Naive thymus-derived CD4-positive, alpha-beta T cell (primary cell): ENCODE measurements around the gene CRTC1. TPM values are rescaled to one million over a fixed set of nuclear protein-coding genes. Genes with fewer than 3 reads are reported as not detected.
A peak's percentile ranks its signal among the peaks of the same experiment; 100 is the strongest.

Source experiments
- ATAC-seq: fragments of 150-1000 bp; cut with Tn5 transposase; 2 replicates; pipeline ENCODE4 v1.10.0; 2021; ENCODE audit warnings: mild to moderate bottlenecking, moderate library complexity
- CTCF ChIA-PET: fragments of 350-600 bp; sonication (Branson Sonifier 250); formaldehyde crosslinking; loops from one replicate; lab custom pipeline; 2021; ENCODE audit warnings: antibody characterized with exemption; lab: Charles Lee
- POLR2A ChIA-PET: fragments of 350-600 bp; sonication (Branson Sonifier 250); formaldehyde crosslinking; loops from one replicate; lab custom pipeline; 2021; ENCODE audit warnings: antibody characterized with exemption, inconsistent platforms; lab: Charles Lee
- DNase-seq, 9 donors: peaks; one replicate each; pipeline versions ENCODE4 v3.0.0 to v3.0.0-alpha.2; 2020 to 2022; ENCODE audit warnings: mixed read lengths in 1 of 9
- H3K27ac ChIP-seq: one replicate; pipeline ENCODE4 v1.7.0; 2013; ENCODE audit warnings: mild to moderate bottlenecking, low read depth, low read length, moderate library complexity
- H3K27me3 ChIP-seq, 2 donors: one replicate each; pipeline ENCODE4 v1.7.0; 2013; ENCODE audit warnings: low read length in 2 of 2, mild to moderate bottlenecking in 2 of 2, moderate library complexity in 2 of 2; ENCODE audit not compliant: control insufficient read depth in 2 of 2, insufficient read depth in 2 of 2
- H3K36me3 ChIP-seq, 3 experiments: 1 replicate in 2 of 3; 2 replicates in 1 of 3; pipeline ENCODE4 v1.7.0; 2013; ENCODE audit warnings: low read length in 3 of 3, mild to moderate bottlenecking in 3 of 3, moderate library complexity in 1 of 3; ENCODE audit not compliant: insufficient read depth in 3 of 3, control insufficient read depth in 2 of 3
- H3K4me1 ChIP-seq, 2 donors: one replicate each; pipeline ENCODE4 v1.7.0; 2013; ENCODE audit warnings: low read length in 2 of 2, mild to moderate bottlenecking in 2 of 2, moderate library complexity in 1 of 2; ENCODE audit not compliant: control insufficient read depth in 2 of 2, insufficient read depth in 2 of 2
- H3K4me3 ChIP-seq: 2 replicates; pipeline ENCODE4 v1.7.0; 2013; ENCODE audit warnings: mild to moderate bottlenecking, low read length
- H3K9me3 ChIP-seq, 3 experiments: 1 replicate in 2 of 3; 2 replicates in 1 of 3; pipeline ENCODE4 v1.7.0; 2013; ENCODE audit warnings: low read length in 3 of 3; ENCODE audit not compliant: control insufficient read depth in 2 of 3
- H3K27ac Mint-ChIP-seq, 9 donors: one replicate each; pipeline ENCODE4 v1.8.0; 2020 to 2022; ENCODE audit warnings: mixed read lengths in 9 of 9, mild to moderate bottlenecking in 8 of 9, moderate library complexity in 5 of 9, inconsistent platforms in 2 of 9
- H3K27me3 Mint-ChIP-seq, 5 donors: one replicate each; pipeline ENCODE4 v1.8.0; 2021 to 2022; ENCODE audit warnings: mixed read lengths in 5 of 5, mild to moderate bottlenecking in 1 of 5
- H3K36me3 Mint-ChIP-seq, 5 donors: one replicate each; pipeline ENCODE4 v1.8.0; 2020 to 2022; ENCODE audit warnings: mixed read lengths in 5 of 5, mild to moderate bottlenecking in 3 of 5, inconsistent platforms in 1 of 5
- H3K4me1 Mint-ChIP-seq, 7 donors: one replicate each; pipeline ENCODE4 v1.8.0; 2020 to 2022; ENCODE audit warnings: mixed read lengths in 7 of 7, mild to moderate bottlenecking in 3 of 7, inconsistent platforms in 1 of 7
- H3K4me3 Mint-ChIP-seq, 10 donors: one replicate each; pipeline ENCODE4 v1.8.0; 2020 to 2022; ENCODE audit warnings: mild to moderate bottlenecking in 10 of 10, mixed read lengths in 10 of 10, moderate library complexity in 6 of 10, inconsistent platforms in 2 of 10
- H3K9me3 Mint-ChIP-seq, 11 donors: one replicate each; pipeline ENCODE4 v1.8.0; 2020 to 2022; ENCODE audit warnings: mixed read lengths in 11 of 11, mild to moderate bottlenecking in 4 of 11, inconsistent platforms in 1 of 11, moderate library complexity in 1 of 11
- intact Hi-C, 2 donors: fragments of 100-400 bp; cut with micrococcal nuclease; formaldehyde crosslinking; loops; one replicate each; pipeline ENCODE4 v1.15.1; 2023
- polyA plus RNA-seq, 2 donors: library from polyadenylated mRNA; unstranded; fragments of 300-500 nt; fragmentation: Illumina TruSeq; gene quantifications; one replicate each; pipeline ENCODE4 v1.2.3, GENCODE V29; 2021
- total RNA-seq, 6 experiments: library from RNA in 5 of 6; stranded (reverse) in 5 of 6; gene quantifications; 1 replicate in 5 of 6; 2 replicates in 1 of 6; pipeline ENCODE4 v1.2.3 and lab custom pipeline; 2021 to 2026

The CRTC1 gene
- total and polyA plus RNA-seq, 7 experiments from 2014 or later, result 0.97 to 23.4 (median 20.5) TPM

GRCh38 chr19:18700501-18701249, 17.2 kb downstream of the CRTC1 start:
- H3K4me1 ChIP-seq, result peaks cover 24 to 38% of the 10 kb centered on the region in 2 donors
- H3K36me3 ChIP-seq, result no peaks in the 10 kb centered on the region
- ATAC-seq, result peak; percentile 97
- POLR2A ChIA-PET, result interaction anchor here (0.6 to 2.4 kb wide), 7 partner anchors 10 to 277 kb away, joined by 3 to 17 read pairs (median 4); partner anchors contain the start of genes COPE, DDX49 and REX1BD
- no peaks in the 10 kb centered on the region for H3K9me3 ChIP-seq
- H3K9me3 Mint-ChIP-seq, result no peaks in the 10 kb centered on the region
- DNase-seq, result peak; percentile 50 to 76 (median 68)
- H3K4me3 Mint-ChIP-seq, result peak overlapping the region; percentile 84 to 95 (median 91)
- no peaks in the 10 kb centered on the region for H3K36me3 Mint-ChIP-seq
- peak overlapping the region; percentile 76 for H3K27ac ChIP-seq
- H3K27me3 ChIP-seq, result no peaks in the 10 kb centered on the region
- CTCF ChIA-PET, result interaction anchor here (0.8 kb wide), 1 partner anchor 146 kb away, joined by 3 read pairs; no protein-coding TSS in a partner anchor
- H3K27ac Mint-ChIP-seq, result peak overlapping the region; percentile 39 to 98 (median 94)
- H3K27me3 Mint-ChIP-seq, result peaks cover 0 to 4% (median 0%) of the 10 kb centered on the region in 5 donors
- intact Hi-C loops, result loop anchor here (1.0 to 5.0 kb wide), 8 partner anchors 16 to 219 kb away; partner anchors contain the start of genes COPE (in 1 of the 2), CRTC1 (in 1 of the 2), DDX49 (in 1 of the 2) and ELL (in 1 of the 2)
- peak overlapping the region; percentile 71 for H3K4me3 ChIP-seq
- peaks cover 15 to 52% (median 36%) of the 10 kb centered on the region in 7 donors for H3K4me1 Mint-ChIP-seq

- Mint-ChIP-seq H3K4me1 (peaks cover 16 to 47% (median 36%) of the 10 kb centered on the region in 7 donors), H3K9me3 (no peaks in the 10 kb centered on the region), H3K27me3 (peaks cover 0 to 4% (median 0%) of the 10 kb centered on the region in 5 donors), H3K4me3 (peak overlapping the region; percentile 84 to 95 (median 91)), H3K27ac (peak overlapping the region in 8 of 9 donors; percentile 90 to 98 (median 95)), H3K36me3 (no peaks in the 10 kb centered on the region)
- no peaks in the 10 kb centered on the region for H3K9me3 ChIP-seq
- peak overlapping the region; percentile 76 for H3K27ac ChIP-seq
- no peak for DNase-seq
- no peaks in the 10 kb centered on the region for H3K36me3 ChIP-seq
- H3K4me3 ChIP-seq, result peak overlapping the region; percentile 71
- ChIA-PET POLR2A (interaction anchor here (1.4 to 2.4 kb wide), 2 partner anchors 16 to 113 kb away, joined by 4 to 17 read pairs; partner anchors contain the start of gene REX1BD), CTCF (no interaction called here)
- peak; percentile 40 for ATAC-seq
- intact Hi-C loops, result loop anchor here (1.0 to 5.0 kb wide), 6 partner anchors 16 to 218 kb away; partner anchors contain the start of genes COPE (in 1 of the 2), CRTC1 (in 1 of the 2), DDX49 (in 1 of the 2) and UPF1 (in 1 of the 2)
- H3K4me1 ChIP-seq, result peaks cover 24 to 38% of the 10 kb centered on the region in 2 donors
- no peaks in the 10 kb centered on the region for H3K27me3 ChIP-seq
Measured at GRCh38 chr19:18701250-18701608, 17.7 kb downstream of the CRTC1 start.

- intact Hi-C loops, result loop anchor here in 1 of 2 donors (5.0 kb wide), 1 partner anchor 128 kb away; the partner anchor contains the start of gene UPF1
- CTCF ChIA-PET, result interaction anchor here (0.6 kb wide), 1 partner anchor 651 kb away, joined by 3 read pairs; no protein-coding TSS in a partner anchor
- POLR2A ChIA-PET, result interaction anchor here (0.5 kb wide), 1 partner anchor 66 kb away, joined by 4 read pairs; no protein-coding TSS in a partner anchor
- H3K27ac ChIP-seq, result no peak overlapping the region
- H3K9me3 Mint-ChIP-seq, result no peaks in the 10 kb centered on the region
- no peaks in the 10 kb centered on the region for H3K36me3 ChIP-seq
- no peaks in the 10 kb centered on the region for H3K36me3 Mint-ChIP-seq
- no peak overlapping the region for H3K4me3 ChIP-seq
- H3K27ac Mint-ChIP-seq, result no peak overlapping the region
- H3K4me1 Mint-ChIP-seq, result peaks cover 23 to 53% (median 42%) of the 10 kb centered on the region in 7 donors
- H3K9me3 ChIP-seq, result no peaks in the 10 kb centered on the region
- peaks cover 0 to 8% (median 0%) of the 10 kb centered on the region in 5 donors for H3K27me3 Mint-ChIP-seq
- no peaks in the 10 kb centered on the region for H3K27me3 ChIP-seq
- H3K4me1 ChIP-seq, result peaks cover 18 to 20% of the 10 kb centered on the region in 2 donors
- ATAC-seq (no peak), DNase-seq (no peak)
- H3K4me3 Mint-ChIP-seq, result peak overlapping the region in 1 of 10 donors; percentile 58
Measured at GRCh38 chr19:18704054-18704453, 20.6 kb downstream of the CRTC1 start.

- no peak overlapping the region for H3K27ac Mint-ChIP-seq
- ChIA-PET POLR2A (no interaction called here), CTCF (no interaction called here)
- intact Hi-C loops, result loop anchor here in 1 of 2 donors (5.0 kb wide), 1 partner anchor 127 kb away; the partner anchor contains the start of gene UPF1
- H3K9me3 Mint-ChIP-seq, result no peaks in the 10 kb centered on the region
- H3K4me1 Mint-ChIP-seq, result peaks cover 14 to 44% (median 33%) of the 10 kb centered on the region in 7 donors
- no peak overlapping the region for H3K4me3 ChIP-seq
- H3K4me3 Mint-ChIP-seq, result no peak overlapping the region
- no peak overlapping the region for H3K27ac ChIP-seq
- no peaks in the 10 kb centered on the region for H3K27me3 ChIP-seq
- no peaks in the 10 kb centered on the region for H3K9me3 ChIP-seq
- H3K27me3 Mint-ChIP-seq, result peaks cover 0 to 8% (median 0%) of the 10 kb centered on the region in 5 donors
- H3K36me3 Mint-ChIP-seq, result no peaks in the 10 kb centered on the region
- peaks cover 9 to 11% of the 10 kb centered on the region in 2 donors for H3K4me1 ChIP-seq
- ATAC-seq (no peak), DNase-seq (no peak)
- no peaks in the 10 kb centered on the region for H3K36me3 ChIP-seq
Measured at GRCh38 chr19:18704971-18705370, 21.5 kb downstream of the CRTC1 start.

- H3K27ac Mint-ChIP-seq, result peak overlapping the region in 2 of 9 donors; percentile 25 to 65
- H3K36me3 Mint-ChIP-seq, result no peaks in the 10 kb centered on the region
- Histone ChIP-seq H3K4me3 (no peak overlapping the region), H3K4me1 (peaks cover 0 to 6% of the 10 kb centered on the region in 2 donors), H3K27ac (no peak overlapping the region), H3K9me3 (no peaks in the 10 kb centered on the region), H3K36me3 (no peaks in the 10 kb centered on the region), H3K27me3 (no peaks in the 10 kb centered on the region)
- intact Hi-C loops, result no loop called here
- ATAC-seq, result no peak
- ChIA-PET CTCF (no interaction called here), POLR2A (interaction anchor here (1.0 kb wide), 1 partner anchor 41 kb away, joined by 3 read pairs; no protein-coding TSS in a partner anchor)
- no peaks in the 10 kb centered on the region for H3K9me3 Mint-ChIP-seq
- peaks cover 0 to 3% (median 0%) of the 10 kb centered on the region in 5 donors for H3K27me3 Mint-ChIP-seq
- H3K4me1 Mint-ChIP-seq, result peaks cover 0 to 39% (median 27%) of the 10 kb centered on the region in 7 donors
- DNase-seq, result no peak
- H3K4me3 Mint-ChIP-seq, result no peak overlapping the region
Measured at GRCh38 chr19:18708452-18709231, 25.2 kb downstream of the CRTC1 start.

- Mint-ChIP-seq H3K27me3 (peaks cover 0 to 3% (median 0%) of the 10 kb centered on the region in 5 donors), H3K36me3 (no peaks in the 10 kb centered on the region), H3K4me3 (no peak overlapping the region), H3K9me3 (no peaks in the 10 kb centered on the region), H3K4me1 (peaks cover 0 to 42% (median 27%) of the 10 kb centered on the region in 7 donors), H3K27ac (no peak overlapping the region)
- no peak for ATAC-seq
- CTCF ChIA-PET, result no interaction called here
- Histone ChIP-seq H3K27ac (no peak overlapping the region), H3K9me3 (no peaks in the 10 kb centered on the region), H3K27me3 (no peaks in the 10 kb centered on the region), H3K4me3 (no peak overlapping the region), H3K4me1 (peaks cover 0 to 6% of the 10 kb centered on the region in 2 donors), H3K36me3 (no peaks in the 10 kb centered on the region)
- POLR2A ChIA-PET, result no interaction called here
- DNase-seq, result no peak
- intact Hi-C loops, result no loop called here
Measured at GRCh38 chr19:18709546-18709945, 26.1 kb downstream of the CRTC1 start.
